ENCODE results near the gene FBXO31.
"Not testable (repeated sequence)": the region's sequence is repeated elsewhere in the genome, so short reads cannot be mapped to it uniquely, and the experiment has no call there.

The FBXO31 gene

GRCh38 chr16:87411375-87412271, 28.0 kb upstream of the FBXO31 start:
- DNase-seq (ENCODE audit: low read depth in 2 of 2) = no peak

GRCh38 chr16:87410968-87411367, 27.4 kb upstream of the FBXO31 start:
- DNase-seq (ENCODE audit: low read depth in 2 of 2) = no peak

GRCh38 chr16:87410530-87410929, 27.0 kb upstream of the FBXO31 start:
- no peak for DNase-seq (ENCODE audit: low read depth in 2 of 2)

- DNase-seq (ENCODE audit: low read depth in 2 of 2) = no peak
Measured at GRCh38 chr16:87409781-87410180, 26.2 kb upstream of the FBXO31 start.

GRCh38 chr16:87409153-87409552, 25.6 kb upstream of the FBXO31 start:
- no peak for DNase-seq (ENCODE audit: low read depth in 2 of 2)

- DNase-seq (ENCODE audit: low read depth in 2 of 2) = no peak
Measured at GRCh38 chr16:87407511-87408112, 24.0 kb upstream of the FBXO31 start.

- no peak for DNase-seq (ENCODE audit: low read depth in 2 of 2)
Measured at GRCh38 chr16:87406495-87407088, 23.0 kb upstream of the FBXO31 start.

- no peak for DNase-seq (ENCODE audit: low read depth in 2 of 2)
Measured at GRCh38 chr16:87404764-87405625, 21.4 kb upstream of the FBXO31 start.

- DNase-seq (ENCODE audit: low read depth in 2 of 2) = no peak
Measured at GRCh38 chr16:87395181-87395842, 11.7 kb upstream of the FBXO31 start.

- no peak for DNase-seq (ENCODE audit: low read depth in 2 of 2)
Measured at GRCh38 chr16:87393680-87394055, 10.1 kb upstream of the FBXO31 start.

- DNase-seq (ENCODE audit: low read depth in 2 of 2) = no peak
Measured at GRCh38 chr16:87392821-87393679, 9.5 kb upstream of the FBXO31 start.

- peak; percentile 96 to 98 for DNase-seq (ENCODE audit: low read depth in 2 of 2)
Measured at GRCh38 chr16:87391950-87392820, 8.6 kb upstream of the FBXO31 start, which contains the start of gene MAP1LC3B. MAP1LC3B (plus strand) TSS chr16:87392336; CDS start chr16:87392428, 92 bp downstream.

GRCh38 chr16:87391324-87391949, 7.9 kb upstream of the FBXO31 start:
- no peak for DNase-seq (ENCODE audit: low read depth in 2 of 2)

- DNase-seq (ENCODE audit: low read depth in 2 of 2) = no peak
Measured at GRCh38 chr16:87390641-87391323, 7.2 kb upstream of the FBXO31 start.

- DNase-seq (ENCODE audit: low read depth in 2 of 2) = not testable (repeated sequence)
Measured at GRCh38 chr16:87389914-87390313, 6.3 kb upstream of the FBXO31 start.

GRCh38 chr16:87389245-87389644, 5.7 kb upstream of the FBXO31 start:
- DNase-seq (ENCODE audit: low read depth in 2 of 2) = no peak

GRCh38 chr16:87388818-87389134, 5.2 kb upstream of the FBXO31 start:
- DNase-seq (ENCODE audit: low read depth in 2 of 2) = no peak

All from stimulated activated CD8-positive, alpha-beta memory T cell treated with anti-CD3 and anti-CD28 coated beads, Interleukin-7, amount 100 ng/mL, for 1 hour (primary cell).